ENCODE measurements around the gene COL15A1.

Gene COL15A1

DNA sequence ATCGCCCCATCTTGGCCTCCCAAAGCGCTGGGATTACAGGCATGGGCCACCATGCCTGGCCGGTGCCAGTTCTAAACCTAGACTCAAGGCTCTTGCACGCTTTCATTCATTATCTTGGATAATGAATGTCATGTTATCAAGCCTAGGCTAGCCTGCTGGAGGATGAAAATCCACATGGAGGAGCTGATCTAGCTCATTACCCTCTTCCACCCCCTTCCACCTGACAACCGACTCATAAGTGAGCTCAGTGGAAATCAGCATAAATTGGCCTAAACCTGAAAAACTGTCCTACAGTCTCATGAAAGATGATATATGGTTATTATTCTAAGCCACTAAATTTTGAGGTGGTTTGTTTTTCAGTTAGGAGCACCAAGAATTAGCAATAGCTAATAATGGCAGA lies 157.6 kb downstream of the COL15A1 start:
- FAIRE-seq (no peak), DNase-seq (ENCODE audit: insufficient read length, low spot score) (no peak)
- TF ChIP-seq POLR2A (IDR thresholded peaks at IDR 0.05; ENCODE audit: low read depth, low read length) = no peak

DNA sequence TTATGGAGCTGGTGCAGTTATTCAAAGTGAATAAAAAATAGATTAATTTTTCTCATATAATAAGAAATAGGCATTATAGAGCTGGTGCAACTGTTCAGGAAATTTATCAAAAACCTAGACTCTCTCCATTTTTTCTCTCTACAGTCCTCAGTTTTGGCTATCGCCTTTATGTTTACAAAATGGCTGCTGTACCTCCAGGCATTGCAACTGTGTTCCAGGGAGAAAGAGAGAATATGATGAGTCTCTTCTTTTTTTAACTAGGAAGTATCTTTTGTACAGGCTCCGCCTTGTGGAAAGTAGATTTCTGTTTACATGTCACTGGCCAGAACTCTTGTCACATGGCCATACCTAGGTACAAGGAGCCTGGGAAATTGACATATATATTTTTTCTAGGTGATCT lies 158.1 kb downstream of the COL15A1 start:
- no peak for FAIRE-seq
- no peak for TF ChIP-seq POLR2A (IDR thresholded peaks at IDR 0.05; ENCODE audit: low read depth, low read length)
- no peak for DNase-seq (ENCODE audit: insufficient read length, low spot score)

DNA sequence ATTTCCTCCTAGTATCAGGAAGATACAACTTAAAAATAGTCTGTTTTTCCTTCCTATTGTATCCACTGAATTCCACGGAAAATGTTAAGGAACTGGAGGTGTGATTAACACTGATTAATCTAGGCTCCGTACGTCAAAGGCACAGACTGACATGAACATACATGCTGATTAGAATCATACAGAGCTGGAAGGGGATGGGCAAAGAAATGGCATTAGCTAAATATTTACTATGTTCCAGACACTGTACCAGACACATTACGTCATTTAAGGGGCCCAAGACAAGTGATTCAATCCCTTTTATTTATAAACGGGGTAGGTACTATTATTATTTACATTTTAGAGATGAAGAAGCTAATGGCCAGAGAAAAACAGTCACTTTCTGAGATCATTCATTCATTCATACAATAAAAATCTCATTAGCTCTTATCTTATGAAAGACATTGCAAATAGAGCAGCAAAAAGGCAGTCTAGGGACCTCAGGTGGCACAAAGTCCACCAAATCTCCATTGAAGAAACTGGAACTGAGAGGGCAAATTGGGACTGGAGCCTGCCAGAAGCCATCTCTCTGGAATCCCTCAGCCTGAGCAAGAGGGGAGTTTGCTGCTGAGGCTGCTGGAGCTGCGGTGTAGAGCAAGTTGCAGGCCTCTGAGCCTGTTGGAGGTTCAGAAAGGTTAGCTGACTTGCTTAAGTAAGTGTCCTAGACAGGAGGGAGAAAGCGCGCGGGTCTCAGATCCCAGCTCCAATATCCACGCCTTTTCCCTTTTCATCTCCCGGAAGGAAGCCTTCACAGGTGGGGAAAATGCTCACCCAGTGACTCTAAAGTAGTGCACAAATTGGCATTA lies 159.6 kb downstream of the COL15A1 start:
- DNase-seq (ENCODE audit: insufficient read length, low spot score) (no peak), FAIRE-seq (no peak)
- TF ChIP-seq POLR2A (IDR thresholded peaks at IDR 0.05; ENCODE audit: low read depth, low read length) = no peak

DNA sequence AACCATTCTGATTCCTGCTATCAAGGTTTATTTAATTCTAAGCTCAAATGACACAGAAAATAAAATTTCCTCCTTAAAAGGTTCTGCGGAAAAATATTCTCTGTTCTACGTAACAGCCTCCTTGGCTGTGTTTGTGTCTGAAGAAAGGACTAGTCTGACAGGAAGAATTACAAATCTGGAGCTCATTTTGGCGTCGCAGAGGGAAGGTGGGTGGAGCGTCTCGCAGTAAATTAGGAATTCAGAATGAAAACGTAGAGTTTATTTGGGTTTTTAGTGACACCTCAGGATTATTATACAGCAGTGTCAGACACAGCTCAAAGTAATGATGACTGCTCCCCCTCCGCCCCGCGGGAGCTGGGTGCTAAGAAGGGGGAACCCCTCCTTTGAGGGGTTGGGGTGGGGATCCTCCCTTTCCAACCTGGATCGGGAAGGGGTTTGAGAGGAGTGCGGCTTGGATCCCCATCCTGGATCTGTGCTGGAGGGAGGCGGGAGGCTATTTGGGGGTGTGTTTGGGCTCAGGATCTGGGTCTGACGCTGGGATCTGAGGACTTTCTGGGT lies 160.3 kb downstream of the COL15A1 start:
- TF ChIP-seq POLR2A (IDR thresholded peaks at IDR 0.05; ENCODE audit: low read depth, low read length) = no peak
- peak; percentile 40 for DNase-seq (ENCODE audit: insufficient read length, low spot score)
- no peak for FAIRE-seq

DNA sequence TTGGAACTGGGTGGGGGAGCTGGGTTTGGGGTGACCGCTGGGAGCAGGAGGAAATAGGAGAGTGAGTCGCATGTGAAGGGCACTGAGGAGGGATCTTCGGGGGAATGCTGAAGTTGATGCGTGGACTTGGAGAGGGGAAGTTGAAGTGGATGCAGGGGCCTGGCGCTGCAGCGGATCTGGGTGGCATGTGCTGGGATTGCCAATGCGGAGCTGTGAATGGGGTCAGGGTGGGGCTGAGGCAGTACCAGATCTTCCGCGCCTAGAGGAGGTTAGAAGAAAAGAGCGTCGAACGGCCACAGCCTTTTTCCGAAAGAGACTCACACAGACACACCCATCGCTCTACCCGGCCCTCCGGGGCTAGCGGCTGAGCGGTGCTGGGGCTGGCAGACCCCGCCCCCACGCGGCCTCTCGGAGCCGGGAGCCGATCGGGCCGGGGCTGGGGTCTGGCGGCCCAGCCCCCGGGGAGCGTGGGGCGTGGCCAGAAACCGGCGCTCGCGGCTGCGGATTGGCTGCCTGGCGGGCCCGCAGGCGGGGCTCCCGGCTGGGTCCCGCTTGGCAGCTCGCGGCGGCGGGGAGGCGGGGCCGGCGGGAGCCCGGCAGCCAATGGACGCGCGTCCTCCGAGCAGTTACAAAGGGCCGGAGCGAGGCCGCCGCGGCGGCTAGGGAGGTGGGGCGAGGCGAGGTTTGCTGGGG lies 160.9 kb downstream of the COL15A1 start, which contains the start of gene TGFBR1:
Gene TGFBR1 (plus strand): TSS at position 655 of the 693 bp plus-strand sequence. CDS start 93 bp downstream, outside the sequence.
- TF ChIP-seq POLR2A (IDR thresholded peaks at IDR 0.05; ENCODE audit: low read depth, low read length) = peak; percentile 27; the same call in 1 of the 2 replicates
- no peak for FAIRE-seq

DNA sequence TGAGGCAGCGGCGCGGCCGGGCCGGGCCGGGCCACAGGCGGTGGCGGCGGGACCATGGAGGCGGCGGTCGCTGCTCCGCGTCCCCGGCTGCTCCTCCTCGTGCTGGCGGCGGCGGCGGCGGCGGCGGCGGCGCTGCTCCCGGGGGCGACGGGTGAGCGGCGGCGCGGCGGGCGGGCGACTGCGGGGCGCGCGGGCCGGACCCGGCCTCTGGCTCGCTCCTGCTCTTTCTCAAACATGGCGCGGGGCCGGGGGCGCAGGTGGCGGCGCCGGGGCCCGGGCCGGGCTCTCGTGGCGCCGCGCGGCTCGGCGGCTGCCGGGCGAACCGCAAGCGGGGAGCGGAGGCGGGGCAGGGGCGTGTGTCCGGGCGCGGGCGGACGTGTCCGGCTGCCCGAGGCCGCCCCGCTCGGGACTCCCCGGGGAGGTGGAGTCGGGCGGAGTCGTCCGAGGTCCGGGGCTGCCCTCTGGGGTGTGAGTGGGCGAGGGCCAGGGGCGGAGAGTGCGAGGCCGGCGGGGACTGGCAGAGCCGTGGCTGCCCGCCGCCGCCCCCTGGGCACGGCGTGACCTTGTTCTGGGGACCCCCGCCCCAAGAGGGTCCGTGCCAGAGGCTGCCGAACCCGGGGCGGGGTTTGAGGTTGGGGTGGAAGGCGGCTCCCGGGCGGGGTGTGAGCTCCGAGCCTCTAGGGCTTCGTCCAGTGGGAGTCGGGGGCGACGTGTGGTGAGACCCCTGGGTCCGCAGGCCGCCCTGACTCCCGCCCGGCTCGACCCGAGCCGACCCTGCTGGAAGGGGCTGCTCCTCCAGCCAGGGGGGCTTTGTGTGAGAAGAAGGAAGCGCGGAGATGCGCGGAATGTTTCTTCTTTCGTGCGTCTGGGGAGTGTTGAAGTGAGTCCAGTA lies 161.7 kb downstream of the COL15A1 start:
- DNase-seq (ENCODE audit: insufficient read length, low spot score) (peak; percentile 96), FAIRE-seq (no peak)
- TF ChIP-seq POLR2A (IDR thresholded peaks at IDR 0.05; ENCODE audit: low read depth, low read length) = peak; percentile 82

More for the DNA sequence above, 160.9 kb downstream of the COL15A1 start, which contains the start of gene TGFBR1:
- DNase-seq (ENCODE audit: insufficient read length, low spot score) = peak; percentile 99

DNA sequence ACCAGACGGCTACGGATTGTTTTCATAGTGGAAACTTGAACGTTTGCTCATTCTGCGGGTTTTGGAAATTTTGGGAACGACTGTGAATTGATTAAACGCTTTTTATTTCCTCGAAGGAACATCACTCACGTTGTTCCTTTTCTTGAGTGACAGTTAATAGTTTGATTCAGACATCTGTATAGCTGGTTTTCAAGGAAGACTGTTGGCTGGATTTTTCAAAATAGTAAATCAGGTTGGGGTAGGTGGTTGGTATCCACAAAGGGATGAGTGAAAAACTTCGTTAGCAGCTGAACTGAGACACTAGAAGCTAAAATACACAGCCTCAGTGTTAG lies 162.3 kb downstream of the COL15A1 start:
- no peak for FAIRE-seq

DNA sequence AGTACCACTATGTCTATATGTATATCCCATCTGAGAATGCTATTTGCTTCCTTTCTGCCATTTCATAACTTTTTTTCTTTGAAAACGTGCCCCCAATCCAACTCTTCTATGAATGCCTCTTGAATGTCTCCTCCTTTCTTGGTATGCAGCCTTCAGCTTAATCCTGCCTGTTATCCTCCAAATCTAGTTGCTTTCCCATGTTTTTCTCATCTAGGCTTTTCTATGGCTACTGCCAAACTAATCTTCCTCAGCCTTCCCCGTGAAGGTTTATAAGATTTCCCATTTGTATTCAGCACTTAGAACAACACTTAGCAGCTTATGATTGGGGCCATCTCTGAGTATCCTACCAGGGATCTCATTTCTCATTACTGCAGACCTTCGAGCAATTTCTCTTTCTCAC lies 163.7 kb downstream of the COL15A1 start:
- no peak for FAIRE-seq
- no peak for TF ChIP-seq POLR2A (IDR thresholded peaks at IDR 0.05; ENCODE audit: low read depth, low read length)
- no peak for DNase-seq (ENCODE audit: insufficient read length, low spot score)

More for the DNA sequence above, 162.3 kb downstream of the COL15A1 start:
- DNase-seq (ENCODE audit: insufficient read length, low spot score) = no peak
- TF ChIP-seq POLR2A (IDR thresholded peaks at IDR 0.05; ENCODE audit: low read depth, low read length) = no peak

DNA sequence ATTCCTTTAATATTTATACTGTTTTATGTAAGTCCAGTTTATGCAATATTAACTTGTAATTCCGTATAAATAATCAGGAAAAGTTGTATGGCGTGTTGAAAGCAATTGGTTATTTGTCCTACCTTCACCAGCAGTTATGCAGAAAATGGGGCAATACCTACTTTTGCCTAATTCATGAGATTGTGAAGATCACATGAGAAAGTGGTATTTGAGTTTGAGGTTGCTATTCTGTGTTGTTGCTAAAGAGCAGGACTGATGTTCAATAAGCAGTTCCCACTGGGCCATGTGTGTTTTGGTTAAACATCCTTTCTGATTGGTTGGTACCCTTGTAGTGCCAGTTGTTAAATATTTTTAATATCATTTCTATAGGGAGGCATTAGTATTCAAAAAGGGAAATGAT lies 164.4 kb downstream of the COL15A1 start:
- no peak for TF ChIP-seq POLR2A (IDR thresholded peaks at IDR 0.05; ENCODE audit: low read depth, low read length)
- no peak for FAIRE-seq

DNA sequence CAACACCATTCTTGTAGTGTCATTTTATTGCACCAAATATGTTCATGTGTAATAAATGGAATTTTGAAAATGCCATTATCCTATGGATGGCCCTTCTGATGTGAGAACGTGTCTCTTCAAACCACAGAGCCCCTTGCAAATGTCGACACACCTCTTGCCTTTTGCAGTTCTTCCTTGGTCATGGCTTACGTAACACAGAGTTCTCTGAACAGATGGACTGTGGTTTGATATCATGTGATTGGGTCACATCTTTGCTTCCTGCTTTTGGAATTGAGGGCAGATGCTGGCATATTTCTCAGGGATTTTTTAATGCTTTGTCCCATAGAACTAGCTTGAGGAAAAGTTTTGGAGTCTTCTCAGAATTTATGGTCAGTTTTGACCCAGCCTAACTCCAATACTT lies 165.8 kb downstream of the COL15A1 start:
- FAIRE-seq (no peak), DNase-seq (ENCODE audit: insufficient read length, low spot score) (no peak)
- TF ChIP-seq POLR2A (IDR thresholded peaks at IDR 0.05; ENCODE audit: low read depth, low read length) = no peak

More for the DNA sequence above, 164.4 kb downstream of the COL15A1 start:
- DNase-seq (ENCODE audit: insufficient read length, low spot score) = no peak

DNA sequence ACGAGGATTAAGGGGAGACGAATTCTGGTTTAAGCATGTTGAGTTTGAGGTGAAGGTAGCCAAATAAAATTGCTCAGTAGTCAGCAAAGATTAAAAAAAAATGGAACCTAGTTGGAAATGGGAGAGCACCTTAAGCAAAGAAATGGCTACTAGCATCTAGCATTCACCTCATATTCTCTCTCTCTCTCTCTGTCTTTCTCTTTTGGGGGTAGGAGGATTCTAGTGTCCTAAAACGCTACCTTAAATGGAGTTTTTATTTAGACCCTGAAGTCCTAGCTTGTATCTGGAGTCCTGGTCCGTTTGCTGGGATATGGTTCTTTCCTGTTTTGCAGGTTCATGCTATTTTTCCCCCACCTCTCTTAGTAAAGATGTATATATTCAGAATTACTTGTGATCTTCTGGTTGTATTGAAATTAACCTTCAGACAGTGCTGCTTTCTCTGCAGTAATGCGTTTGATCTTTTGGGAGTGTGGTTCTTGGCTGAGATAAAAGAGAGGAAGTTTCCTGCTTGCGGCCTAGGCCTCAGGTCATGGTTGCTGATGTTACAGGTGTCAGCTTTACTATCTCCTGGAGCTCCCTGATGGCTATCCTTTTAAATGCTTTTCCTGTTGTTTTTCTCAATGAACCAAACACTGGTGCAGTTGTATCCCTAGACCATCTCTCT lies 169.2 kb downstream of the COL15A1 start:
- FAIRE-seq = no peak
- no peak for DNase-seq (ENCODE audit: insufficient read length, low spot score)
- TF ChIP-seq POLR2A (IDR thresholded peaks at IDR 0.05; ENCODE audit: low read depth, low read length) = no peak

DNA sequence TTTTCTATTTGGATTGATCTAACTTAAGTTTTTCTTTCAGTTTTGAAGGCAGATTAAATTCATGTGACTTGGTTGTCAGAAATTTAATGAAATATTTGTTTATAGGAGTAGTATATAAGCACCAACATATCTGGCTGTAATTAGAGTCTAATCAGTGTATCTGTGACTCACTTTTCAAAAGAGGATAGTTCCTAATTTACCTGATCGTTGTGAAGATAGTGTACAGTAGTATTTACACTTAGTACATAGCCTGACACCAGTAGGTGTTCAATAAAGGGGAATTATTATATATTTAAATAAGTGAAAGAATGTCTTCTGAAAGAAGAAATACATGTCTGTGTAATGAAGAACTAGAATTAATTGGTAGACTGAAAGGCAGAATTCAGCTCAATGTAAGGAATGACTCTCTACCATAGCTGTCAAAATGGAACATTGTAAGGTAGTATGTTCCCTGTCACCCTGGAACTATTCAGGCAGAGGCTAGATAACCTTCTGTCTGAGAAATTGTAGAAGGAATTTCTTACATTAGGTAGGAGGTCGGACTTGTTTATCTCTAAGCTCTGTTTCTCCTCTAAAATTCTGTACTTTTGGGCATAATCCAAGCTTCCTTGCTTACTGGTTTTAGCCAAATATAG lies 169.8 kb downstream of the COL15A1 start:
- no peak for FAIRE-seq
- no peak for TF ChIP-seq POLR2A (IDR thresholded peaks at IDR 0.05; ENCODE audit: low read depth, low read length)
- no peak for DNase-seq (ENCODE audit: insufficient read length, low spot score)

DNA sequence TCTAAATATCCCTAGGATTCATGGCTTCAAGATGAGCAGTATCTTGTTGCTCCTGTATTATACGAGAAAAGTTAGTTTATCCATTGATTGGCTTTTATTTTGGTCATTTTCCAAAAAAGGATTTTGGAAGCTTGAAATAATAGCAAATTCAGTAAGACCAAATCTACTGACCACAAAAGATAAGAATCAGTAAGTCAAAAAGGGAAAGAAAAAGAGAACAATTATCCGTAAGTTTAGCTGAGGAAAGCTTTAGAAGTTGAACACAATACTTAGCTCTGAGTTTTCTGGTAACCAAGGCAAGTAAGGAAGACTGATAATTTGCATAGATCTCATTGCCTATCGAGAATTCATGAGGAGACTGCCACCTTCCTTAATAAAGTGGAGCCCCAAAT lies 170.3 kb downstream of the COL15A1 start:
- FAIRE-seq (no peak), DNase-seq (ENCODE audit: insufficient read length, low spot score) (no peak)
- no peak for TF ChIP-seq POLR2A (IDR thresholded peaks at IDR 0.05; ENCODE audit: low read depth, low read length)
